Mammary epithelial cell (primary cell): Measurements from ENCODE around the gene CYP24A1.

Experiments
- CTCF ChIP-seq, 2 donors: IDR thresholded peaks in 1 of 2; conservative IDR thresholded peaks in 1 of 2; 2 replicates each; pipeline ENCODE4 v1.5.1; 2011 to 2012; ENCODE audit warnings: inconsistent platforms in 2 of 2, low read length in 2 of 2, mild to moderate bottlenecking in 2 of 2, control low read depth in 1 of 2, low read depth in 1 of 2; ENCODE audit not compliant: insufficient read depth in 1 of 2; ENCODE audit errors: extremely low read depth in 1 of 2
- EZH2 ChIP-seq: IDR thresholded peaks from 2 replicates; pipeline ENCODE4 v1.6.1; 2012; ENCODE audit warnings: low read length, inconsistent platforms, borderline replicate concordance

- no peak for TF ChIP-seq CTCF (conservative IDR thresholded peaks at IDR 0.05 in 1 of 2, IDR thresholded peaks at IDR 0.05 in 1 of 2; ENCODE audit: extremely low read depth in 1 of 2, insufficient read depth in 1 of 2, low read depth in 1 of 2, low read length in 2 of 2)
- no peak for TF ChIP-seq EZH2
These were observed 19.3 kb downstream of the CYP24A1 start for GRCh38 chr20:54154439-54154838.
